ENCODE results near the gene RPL3. TPM values are rescaled to one million over a fixed set of nuclear protein-coding genes. Genes with fewer than 3 reads are reported as not detected.
"Not testable (repeated sequence)": the region's sequence is repeated elsewhere in the genome, so short reads cannot be mapped to it uniquely, and the experiment has no call there.

The RPL3 gene
- total RNA-seq, 1 experiment from 2014 or later: 3,475 TPM

DNA sequence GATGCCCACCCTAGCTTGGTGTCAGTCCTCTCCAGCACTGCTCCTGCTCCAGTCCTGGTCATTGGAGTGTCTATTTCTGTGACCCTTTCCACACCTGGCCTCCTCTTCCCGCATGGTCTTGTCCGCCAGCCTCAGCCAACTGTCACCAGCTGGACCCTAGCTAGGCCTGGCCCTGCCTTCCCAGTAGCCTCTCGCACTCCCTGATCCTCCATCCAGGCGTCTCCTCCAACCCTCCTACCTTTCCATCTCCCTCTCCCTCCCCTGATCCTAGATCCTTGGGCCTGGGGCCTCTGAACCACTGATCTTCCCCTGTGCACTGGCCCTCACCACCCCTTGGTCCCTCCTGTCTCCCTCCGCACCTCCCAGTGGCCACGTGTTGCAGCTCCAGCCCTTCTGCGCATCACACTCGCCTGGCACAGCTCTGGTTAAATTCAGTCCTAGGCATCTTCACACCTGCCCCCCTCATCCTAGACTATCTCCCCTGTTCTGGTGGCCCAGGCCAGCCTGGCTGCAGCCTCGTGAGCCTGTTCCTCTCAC is 40.3 kb upstream of the RPL3 start:
- Mint-ChIP-seq H3K36me3 (ENCODE audit: insufficient read depth, unreplicated experiment) (no peaks in the 10 kb centered on the region), H3K4me3 (ENCODE audit: unreplicated experiment) (no peak overlapping the region), H3K9me3 (ENCODE audit: unreplicated experiment) (no peaks in the 10 kb centered on the region), H3K27ac (ENCODE audit: low read depth, unreplicated experiment) (no peak overlapping the region), H3K27me3 (ENCODE audit: insufficient read depth, unreplicated experiment) (peaks cover 16% of the 10 kb centered on the region), H3K4me1 (ENCODE audit: insufficient read depth, unreplicated experiment) (peaks cover 9% of the 10 kb centered on the region)
- no peak for DNase-seq (ENCODE audit: unreplicated experiment)
- POLR2A ChIA-PET: interaction anchor here (0.5 kb wide), 1 partner anchor 16 kb away, joined by 3 read pairs; no protein-coding TSS in a partner anchor
- TF ChIP-seq, protein P1, sequence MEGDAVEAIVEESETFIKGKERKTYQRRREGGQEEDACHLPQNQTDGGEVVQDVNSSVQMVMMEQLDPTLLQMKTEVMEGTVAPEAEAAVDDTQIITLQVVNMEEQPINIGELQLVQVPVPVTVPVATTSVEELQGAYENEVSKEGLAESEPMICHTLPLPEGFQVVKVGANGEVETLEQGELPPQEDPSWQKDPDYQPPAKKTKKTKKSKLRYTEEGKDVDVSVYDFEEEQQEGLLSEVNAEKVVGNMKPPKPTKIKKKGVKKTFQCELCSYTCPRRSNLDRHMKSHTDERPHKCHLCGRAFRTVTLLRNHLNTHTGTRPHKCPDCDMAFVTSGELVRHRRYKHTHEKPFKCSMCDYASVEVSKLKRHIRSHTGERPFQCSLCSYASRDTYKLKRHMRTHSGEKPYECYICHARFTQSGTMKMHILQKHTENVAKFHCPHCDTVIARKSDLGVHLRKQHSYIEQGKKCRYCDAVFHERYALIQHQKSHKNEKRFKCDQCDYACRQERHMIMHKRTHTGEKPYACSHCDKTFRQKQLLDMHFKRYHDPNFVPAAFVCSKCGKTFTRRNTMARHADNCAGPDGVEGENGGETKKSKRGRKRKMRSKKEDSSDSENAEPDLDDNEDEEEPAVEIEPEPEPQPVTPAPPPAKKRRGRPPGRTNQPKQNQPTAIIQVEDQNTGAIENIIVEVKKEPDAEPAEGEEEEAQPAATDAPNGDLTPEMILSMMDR (IDR thresholded peaks at IDR 0.05; ENCODE audit: unreplicated experiment): no peak
- CTCF ChIA-PET: interaction anchor here (0.5 to 1.5 kb wide), 2 partner anchors 14 to 17 kb away, joined by 5 to 9 read pairs; no protein-coding TSS in a partner anchor
- BruUV-seq (replicated peaks): no TSS peak
- intact Hi-C loops (cut with micrococcal nuclease): no loop called here

DNA sequence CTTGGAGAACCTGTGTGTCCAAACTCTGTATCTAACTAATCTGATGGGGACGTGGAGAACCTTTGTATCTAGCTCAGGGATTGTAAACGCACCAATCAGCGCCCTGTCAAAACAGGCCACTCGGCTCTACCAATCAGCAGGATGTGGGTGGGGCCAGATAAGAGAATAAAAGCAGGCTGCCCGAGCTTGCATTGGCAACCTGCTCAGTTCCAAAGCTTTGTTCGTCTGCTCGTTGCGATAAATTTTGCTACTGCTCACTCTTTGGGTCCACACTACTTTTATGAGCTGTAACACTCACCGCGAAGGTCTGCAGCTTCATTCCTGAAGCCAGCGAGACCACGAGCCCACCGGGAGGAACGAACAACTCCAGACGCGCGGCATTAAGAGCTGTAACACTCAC is 38.8 kb upstream of the RPL3 start:
- H3K4me3 Mint-ChIP-seq (ENCODE audit: unreplicated experiment); H3K4me1 Mint-ChIP-seq (ENCODE audit: insufficient read depth, unreplicated experiment); H3K27ac Mint-ChIP-seq (ENCODE audit: low read depth, unreplicated experiment); H3K9me3 Mint-ChIP-seq (ENCODE audit: unreplicated experiment); intact Hi-C loops (cut with micrococcal nuclease); BruUV-seq (replicated peaks); POLR2A ChIA-PET; DNase-seq (ENCODE audit: unreplicated experiment); H3K27me3 Mint-ChIP-seq (ENCODE audit: insufficient read depth, unreplicated experiment); H3K36me3 Mint-ChIP-seq (ENCODE audit: insufficient read depth, unreplicated experiment): not testable (repeated sequence)
- CTCF ChIA-PET: interaction anchor here (1.5 kb wide), 1 partner anchor 15 kb away, joined by 9 read pairs; no protein-coding TSS in a partner anchor

DNA sequence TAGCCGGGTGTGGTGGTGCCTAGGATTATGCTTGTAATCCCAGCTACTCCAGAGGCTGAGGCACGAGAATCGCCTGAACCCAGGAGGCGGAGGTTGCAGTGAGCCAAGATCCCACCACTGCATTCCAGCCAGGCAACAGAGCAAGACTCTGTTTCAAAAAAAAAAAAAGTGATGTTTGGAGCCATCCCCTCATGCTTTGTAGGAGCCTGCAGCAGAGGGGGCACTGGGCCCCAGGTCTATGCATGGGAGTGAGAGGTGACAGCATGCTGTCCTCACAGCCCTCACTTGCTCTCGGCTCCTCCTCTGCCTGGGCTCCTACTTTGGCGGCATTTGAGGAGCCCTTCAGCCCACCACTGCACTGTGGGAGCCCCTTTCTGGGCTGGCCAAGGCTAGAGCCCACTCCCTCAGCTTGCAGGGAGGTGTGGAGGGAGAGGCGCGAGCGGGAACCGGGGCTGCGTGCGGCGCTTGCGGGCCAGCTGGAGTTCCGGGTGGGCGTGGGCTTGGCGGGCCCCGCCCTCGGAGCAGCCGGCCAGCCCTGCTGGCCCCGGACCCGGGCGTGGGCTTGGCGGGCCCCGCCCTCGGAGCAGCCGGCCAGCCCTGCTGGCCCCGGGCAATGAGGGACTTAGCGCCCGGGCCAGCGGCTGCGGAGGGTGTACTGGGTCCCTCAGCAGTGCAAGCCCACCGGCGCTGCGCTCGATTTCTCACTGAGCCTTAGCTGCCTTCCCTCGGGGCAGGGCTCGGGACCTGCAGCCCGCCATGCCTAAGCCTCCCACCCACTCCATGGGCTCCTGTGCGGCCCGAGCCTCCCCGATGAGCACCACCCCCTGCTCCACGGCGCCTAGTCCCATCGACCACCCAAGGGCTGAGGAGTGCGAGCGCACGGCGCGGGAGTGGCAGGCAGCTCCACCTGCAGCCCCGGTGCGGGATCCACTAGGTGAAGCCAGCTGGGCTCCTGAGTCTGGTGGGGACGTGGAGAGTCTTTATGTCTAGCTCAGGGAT is 38.0 kb upstream of the RPL3 start:
- intact Hi-C loops (cut with micrococcal nuclease); H3K27me3 Mint-ChIP-seq (ENCODE audit: insufficient read depth, unreplicated experiment); DNase-seq (ENCODE audit: unreplicated experiment); BruUV-seq (replicated peaks); POLR2A ChIA-PET; CTCF ChIA-PET; H3K9me3 Mint-ChIP-seq (ENCODE audit: unreplicated experiment); H3K36me3 Mint-ChIP-seq (ENCODE audit: insufficient read depth, unreplicated experiment); H3K4me1 Mint-ChIP-seq (ENCODE audit: insufficient read depth, unreplicated experiment); H3K4me3 Mint-ChIP-seq (ENCODE audit: unreplicated experiment); H3K27ac Mint-ChIP-seq (ENCODE audit: low read depth, unreplicated experiment): not testable (repeated sequence)

DNA sequence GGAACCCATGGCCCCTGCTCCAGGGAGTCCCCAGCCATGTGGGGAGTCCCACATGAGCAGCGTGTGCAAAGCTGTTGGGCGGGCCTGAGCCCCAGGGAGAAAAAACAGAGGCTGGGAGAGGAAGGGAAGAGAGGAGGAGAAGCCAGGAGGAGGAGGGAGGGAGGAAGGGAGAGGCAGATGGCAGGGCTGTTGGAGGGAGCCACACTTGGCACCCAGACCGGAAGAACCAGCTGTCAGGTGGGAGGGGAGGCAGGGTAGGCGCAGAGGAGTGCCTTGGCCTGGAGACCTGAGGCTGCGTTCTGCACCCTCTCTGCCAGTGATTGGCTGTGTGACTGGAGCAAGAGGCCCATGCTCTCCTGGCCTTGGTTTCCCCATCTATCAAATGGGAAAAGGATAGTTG is 37.0 kb upstream of the RPL3 start:
- Mint-ChIP-seq H3K27ac (ENCODE audit: low read depth, unreplicated experiment) (no peak overlapping the region), H3K36me3 (ENCODE audit: insufficient read depth, unreplicated experiment) (no peaks in the 10 kb centered on the region), H3K9me3 (ENCODE audit: unreplicated experiment) (no peaks in the 10 kb centered on the region), H3K4me1 (ENCODE audit: insufficient read depth, unreplicated experiment) (peaks cover 9% of the 10 kb centered on the region), H3K27me3 (ENCODE audit: insufficient read depth, unreplicated experiment) (no peaks in the 10 kb centered on the region), H3K4me3 (ENCODE audit: unreplicated experiment) (no peak overlapping the region)
- POLR2A ChIA-PET: no interaction called here
- DNase-seq (ENCODE audit: unreplicated experiment): no peak
- BruUV-seq (replicated peaks): no TSS peak
- intact Hi-C loops (cut with micrococcal nuclease): no loop called here
- CTCF ChIA-PET: no interaction called here
- TF ChIP-seq, protein P1 (IDR thresholded peaks at IDR 0.05; ENCODE audit: unreplicated experiment): no peak

DNA sequence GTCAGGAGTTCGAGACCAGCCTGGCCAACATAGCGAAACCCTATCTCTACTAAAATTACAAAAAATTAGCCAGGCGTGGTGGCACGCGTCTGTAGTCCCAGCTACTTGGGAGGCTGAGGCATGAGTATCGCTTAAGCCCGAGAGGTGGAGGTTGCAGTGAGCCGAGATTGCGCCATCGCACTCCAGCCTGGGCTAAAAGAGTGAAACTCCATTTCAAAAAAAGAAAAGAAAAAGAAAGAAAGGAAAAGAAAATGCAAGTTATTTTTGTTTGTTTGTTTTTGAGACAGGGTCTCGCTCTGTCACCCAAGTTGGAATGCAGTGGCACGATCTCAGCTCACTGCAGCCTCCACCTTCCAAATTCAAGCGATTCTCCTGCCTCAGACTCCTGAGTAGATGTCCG is 36.4 kb upstream of the RPL3 start:
- CTCF ChIA-PET; DNase-seq (ENCODE audit: unreplicated experiment): not testable (repeated sequence)

More for the DNA sequence above, 36.4 kb upstream of the RPL3 start:
- H3K4me3 Mint-ChIP-seq (ENCODE audit: unreplicated experiment); H3K27me3 Mint-ChIP-seq (ENCODE audit: insufficient read depth, unreplicated experiment); intact Hi-C loops (cut with micrococcal nuclease); H3K36me3 Mint-ChIP-seq (ENCODE audit: insufficient read depth, unreplicated experiment); BruUV-seq (replicated peaks); H3K9me3 Mint-ChIP-seq (ENCODE audit: unreplicated experiment); H3K27ac Mint-ChIP-seq (ENCODE audit: low read depth, unreplicated experiment); POLR2A ChIA-PET; H3K4me1 Mint-ChIP-seq (ENCODE audit: insufficient read depth, unreplicated experiment): not testable (repeated sequence)

Data from MCF 10A (cell line).